Muscle of back (tissue), 13 donors: ENCODE data around the gene OR5L2. TPM values are rescaled to one million over a fixed set of nuclear protein-coding genes. Genes with fewer than 3 reads are reported as not detected.
"Not testable (repeated sequence)": the region's sequence is repeated elsewhere in the genome, so short reads cannot be mapped to it uniquely, and the experiment has no call there.

Source experiments
- DNase-seq, 3 donors: peaks; one replicate each; pipeline versions ENCODE4 v3.0.0 to v3.0.0-alpha.2; 2013
- long read RNA-seq, 9 donors: transcript quantifications; one replicate each; lab custom pipeline, GENCODE V29; 2026
- polyA plus RNA-seq, 10 donors: library from polyadenylated mRNA; unstranded; fragments of 120-200 nt; gene quantifications; one replicate each; pipeline ENCODE4 v1.2.1, GENCODE V29; 2013; ENCODE audit not compliant: insufficient read length in 10 of 10

Gene OR5L2
- polyA plus RNA-seq, result not detected
- long read RNA-seq, donor 1, result 0 reads
- long read RNA-seq, donor 2, result 0 reads
- long read RNA-seq, donor 3, result 0 reads
- long read RNA-seq, donor 4, result 0 reads
- long read RNA-seq, donor 5, result 0 reads
- long read RNA-seq, donor 6, result 0 reads
- long read RNA-seq, donor 7, result 0 reads
- long read RNA-seq, donor 8, result 0 reads
- long read RNA-seq, donor 9, result 0 reads

GRCh38 chr11:55826919-55827318 is at the start of gene OR5L2:
Gene OR5L2 (plus strand): TSS chr11:55827219. CDS start chr11:55827219, 0 bp downstream.
- DNase-seq, result no peak

GRCh38 chr11:55791606-55792005 is 35.4 kb upstream of the OR5L2 start:
- DNase-seq, result no peak

DNA sequence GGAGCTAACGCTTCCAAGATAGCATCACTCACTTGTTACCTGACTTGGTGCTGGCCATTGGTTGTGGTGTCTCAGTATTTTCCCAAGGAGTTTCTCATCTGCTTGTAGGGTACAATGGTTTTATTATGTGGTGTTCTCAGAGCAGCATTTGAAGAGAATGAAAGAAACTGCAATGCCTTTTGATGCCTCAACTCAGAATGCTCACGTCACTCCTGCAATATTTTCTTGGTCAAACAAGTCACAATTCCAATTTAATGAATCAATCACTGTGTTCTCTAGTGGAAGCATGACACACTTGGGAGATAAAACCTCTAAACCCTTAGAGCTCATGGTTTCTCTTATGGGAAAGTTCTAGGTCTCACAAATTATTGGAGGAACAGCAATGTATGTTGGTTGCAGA is 33.7 kb upstream of the OR5L2 start:
- DNase-seq, result no peak

- DNase-seq, result no peak
These were observed 31.8 kb upstream of the OR5L2 start, which contains the start of gene OR5D14 for GRCh38 chr11:55795256-55795655. Gene OR5D14 (plus strand): TSS chr11:55795556. CDS start chr11:55795556, 0 bp downstream.

GRCh38 chr11:55806248-55806647 is 20.8 kb upstream of the OR5L2 start:
- DNase-seq, result no peak

- DNase-seq, result no peak
These were observed 16.0 kb upstream of the OR5L2 start, which contains the start of gene OR5L1 for GRCh38 chr11:55811067-55811466. Gene OR5L1 (plus strand): TSS chr11:55811367. CDS start chr11:55811467, 100 bp downstream.

DNA sequence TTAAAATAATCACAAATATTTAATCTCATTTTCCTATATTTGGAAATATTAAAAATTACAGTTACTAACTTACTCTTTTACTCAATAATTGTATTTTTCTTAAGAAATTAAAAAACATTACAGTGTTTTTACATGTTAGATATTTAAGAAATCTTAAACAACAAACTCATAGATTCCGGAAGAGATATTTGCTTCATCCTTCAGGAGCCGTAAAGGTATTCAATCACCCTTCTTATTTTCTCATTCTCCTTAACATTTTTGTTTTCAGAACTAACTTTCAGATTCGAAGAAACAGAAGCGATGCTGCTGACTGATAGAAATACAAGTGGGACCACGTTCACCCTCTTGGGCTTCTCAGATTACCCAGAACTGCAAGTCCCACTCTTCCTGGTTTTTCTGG is 7.7 kb upstream of the OR5L2 start, which contains the start of gene OR5D18:
TSS of gene OR5D18 (plus strand) at position 301 of the 400 bp plus-strand sequence. CDS start at position 301, 0 bp downstream.
- DNase-seq, result no peak

- no peak for DNase-seq
These were observed 11.4 kb downstream of the OR5L2 start, which contains the start of gene OR5D16 for GRCh38 chr11:55838452-55838851. Gene OR5D16 (plus strand): TSS chr11:55838752. CDS start chr11:55838752, 0 bp downstream.

DNA sequence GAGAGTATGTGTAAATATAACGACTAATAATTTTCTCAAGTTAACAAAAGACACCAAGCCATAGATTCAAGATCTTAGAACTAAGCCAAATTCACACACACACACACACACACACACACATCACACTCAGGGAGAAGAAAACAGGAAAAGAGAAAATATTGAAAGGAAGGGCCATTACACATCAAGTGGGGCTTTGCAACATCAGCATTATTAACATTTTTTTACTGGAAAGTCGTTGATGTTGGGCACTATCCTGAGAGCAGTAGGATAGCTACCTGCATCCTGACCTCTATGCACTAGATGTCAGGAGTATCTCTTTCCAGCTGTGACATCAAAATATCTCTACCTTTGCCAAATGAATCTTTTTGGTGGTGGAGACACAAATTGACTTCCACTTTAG is 20.4 kb downstream of the OR5L2 start:
- DNase-seq, result no peak

GRCh38 chr11:55849037-55849436 is 22.0 kb downstream of the OR5L2 start:
- DNase-seq, result no peak

- no peak for DNase-seq
These were observed 25.1 kb downstream of the OR5L2 start for GRCh38 chr11:55852141-55852540.

DNA sequence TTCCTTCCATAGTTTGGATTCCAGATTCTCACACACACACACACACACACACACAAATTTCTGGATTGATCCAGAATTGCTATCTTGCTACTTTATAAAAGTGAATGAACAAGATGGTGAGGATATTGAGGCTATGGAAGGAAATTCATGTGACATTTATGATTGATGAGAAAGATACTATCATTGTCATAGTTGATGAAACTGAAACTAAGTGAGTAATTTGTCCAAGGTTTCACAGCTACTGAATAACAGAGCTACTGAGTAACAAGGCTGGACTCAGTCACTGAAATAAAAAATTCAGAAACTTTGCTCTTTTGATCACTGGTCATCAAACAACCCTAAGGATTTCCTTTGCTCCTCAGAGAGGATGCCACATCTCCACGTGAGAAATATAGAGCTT is 27.7 kb downstream of the OR5L2 start:
- DNase-seq, result no peak

DNA sequence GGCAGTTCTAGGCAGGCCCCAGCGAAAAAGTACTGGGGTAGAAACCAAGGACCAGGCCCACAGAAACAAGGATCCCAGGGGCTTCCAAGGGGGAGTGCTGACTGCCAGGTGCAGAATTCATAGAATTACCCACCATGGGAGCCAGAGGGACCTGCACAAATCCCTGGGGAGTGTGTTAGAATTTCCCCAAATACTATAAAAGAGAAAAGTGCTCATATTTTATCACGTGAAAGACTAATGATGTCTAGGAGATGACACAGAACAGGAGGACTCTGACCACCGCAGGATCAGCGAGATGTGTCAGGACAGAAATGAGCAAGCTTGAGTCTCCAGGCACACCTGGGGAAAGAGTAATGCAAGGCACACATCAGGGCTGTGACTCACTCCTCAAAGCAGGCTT is 40.3 kb downstream of the OR5L2 start:
- DNase-seq, result not testable (repeated sequence)

GRCh38 chr11:55872731-55873130 is 45.7 kb downstream of the OR5L2 start:
- not testable (repeated sequence) for DNase-seq

DNA sequence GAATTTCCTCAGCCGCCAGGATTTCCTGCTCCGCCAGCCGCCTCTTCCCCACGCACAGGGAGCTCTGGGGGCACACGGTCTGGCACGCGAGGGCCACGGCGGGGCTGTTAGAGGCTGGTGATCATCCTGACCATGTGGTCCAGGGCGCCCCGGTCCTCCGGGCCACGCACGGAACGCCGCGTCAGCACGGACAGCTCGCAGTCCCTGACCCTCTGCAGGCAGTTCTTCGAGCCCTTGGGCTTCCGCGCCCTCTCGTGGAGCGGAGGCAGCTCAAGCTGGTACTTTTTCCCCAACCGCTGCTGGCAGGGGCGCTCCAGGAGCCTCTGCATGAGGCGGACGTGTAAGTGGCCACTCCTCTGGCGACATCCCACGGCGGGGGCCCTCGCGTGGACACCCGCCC is 46.1 kb downstream of the OR5L2 start:
- not testable (repeated sequence) for DNase-seq

Other genes starting within 250 kb of the OR5L2 start
- gene OR4C11, start 219.6 kb upstream of the OR5L2 start, polyA plus RNA-seq, result not detected
- gene OR4P4, start 192.1 kb upstream of the OR5L2 start, polyA plus RNA-seq, result under 1 TPM in 7 of 10 donors, not detected in 3; 0.07 to 0.13 (median 0.11) TPM
- not detected for gene OR4S2, start 178.9 kb upstream of the OR5L2 start, polyA plus RNA-seq
- not detected for gene OR4C6, start 165.0 kb upstream of the OR5L2 start, polyA plus RNA-seq
- gene OR5D13, start 53.8 kb upstream of the OR5L2 start, polyA plus RNA-seq, result not detected
- not detected for gene OR5D14, start 31.7 kb upstream of the OR5L2 start, polyA plus RNA-seq
- not detected for gene OR5L1, start 15.9 kb upstream of the OR5L2 start, polyA plus RNA-seq
- not detected for gene OR5D18, start 7.6 kb upstream of the OR5L2 start, polyA plus RNA-seq
- not detected for gene OR5D16, start 11.5 kb downstream of the OR5L2 start, polyA plus RNA-seq
- not detected for gene TRIM51, start 56.1 kb downstream of the OR5L2 start, polyA plus RNA-seq
- not detected for gene OR5W2, start 87.4 kb downstream of the OR5L2 start, polyA plus RNA-seq
- not detected for gene OR5I1, start 109.2 kb downstream of the OR5L2 start, polyA plus RNA-seq
- gene OR10AG1, start 142.7 kb downstream of the OR5L2 start, polyA plus RNA-seq, result not detected
- not detected for gene OR5F1, start 167.4 kb downstream of the OR5L2 start, polyA plus RNA-seq
- under 1 TPM in 5 of 10 donors, not detected in 5; 0.03 to 0.05 (median 0.03) TPM for gene OR5AS1, start 200.4 kb downstream of the OR5L2 start, polyA plus RNA-seq